Amniotic epithelial cell (primary cell): Measurements from ENCODE around the gene SLC15A1.

Source experiments
- DNase-seq: peaks from one replicate; pipeline ENCODE4 v3.0.0-alpha.2; 2010; ENCODE audit warnings: low read depth

The SLC15A1 gene

DNA sequence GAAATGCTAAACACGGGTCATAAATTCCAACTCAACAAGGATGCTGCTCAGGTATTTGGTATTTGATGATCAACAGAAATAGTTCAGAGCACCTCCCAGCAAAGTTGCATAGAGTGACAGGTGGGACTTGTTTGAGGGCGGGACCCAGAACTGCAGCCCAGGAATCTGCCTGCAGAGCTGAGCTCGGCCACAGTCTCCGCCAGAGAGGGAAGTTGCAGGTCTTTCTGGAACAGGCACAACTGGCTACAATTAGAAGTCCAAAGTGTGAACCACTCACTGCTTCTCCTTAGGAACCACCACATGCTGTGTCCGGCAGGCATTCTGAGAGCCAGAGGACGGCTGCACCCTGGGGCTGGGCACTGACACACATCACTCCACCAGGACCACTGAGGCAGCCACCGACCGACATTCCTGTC lies 1.1 kb downstream of the SLC15A1 start:
- DNase-seq = no peak

DNA sequence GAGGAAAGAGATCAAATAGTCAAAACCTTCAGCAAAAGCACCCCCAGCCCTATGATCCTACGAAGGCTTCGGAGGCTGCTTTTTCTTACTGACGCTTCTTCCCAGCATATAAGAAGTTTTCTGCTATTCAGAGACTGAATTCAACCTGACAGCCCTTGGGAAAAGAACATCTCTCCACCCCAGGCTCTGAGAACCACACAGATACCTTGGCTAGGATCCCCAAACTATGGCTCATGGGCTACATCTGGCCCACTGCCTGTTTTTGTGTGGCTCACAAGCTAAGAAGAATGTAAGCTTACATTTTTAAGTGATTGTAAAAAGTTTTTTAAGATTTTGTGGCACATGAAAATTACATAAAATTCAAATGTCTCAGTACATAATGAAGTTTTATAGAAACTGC lies 3.0 kb downstream of the SLC15A1 start:
- DNase-seq = peak; percentile 25

DNA sequence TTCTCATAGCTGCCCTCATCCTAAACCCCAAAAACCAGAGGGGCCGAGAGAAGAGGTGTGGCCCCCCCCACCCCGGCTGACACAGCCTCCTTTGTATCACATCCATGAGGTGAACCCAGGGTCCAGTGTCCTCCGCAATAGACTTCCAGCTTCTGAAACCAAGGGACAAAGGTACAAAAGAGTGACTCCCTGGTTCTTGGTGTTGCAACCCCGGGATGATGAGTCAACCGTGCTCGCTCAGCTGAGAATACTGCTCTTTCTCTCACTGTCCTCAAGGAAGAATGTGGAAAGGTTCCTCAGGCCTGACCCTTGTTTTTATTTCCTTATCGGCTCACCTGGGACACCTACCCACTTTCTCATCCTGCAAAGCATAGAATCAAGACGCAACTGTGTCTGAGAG lies 5.5 kb downstream of the SLC15A1 start:
- DNase-seq = peak; percentile 49

DNA sequence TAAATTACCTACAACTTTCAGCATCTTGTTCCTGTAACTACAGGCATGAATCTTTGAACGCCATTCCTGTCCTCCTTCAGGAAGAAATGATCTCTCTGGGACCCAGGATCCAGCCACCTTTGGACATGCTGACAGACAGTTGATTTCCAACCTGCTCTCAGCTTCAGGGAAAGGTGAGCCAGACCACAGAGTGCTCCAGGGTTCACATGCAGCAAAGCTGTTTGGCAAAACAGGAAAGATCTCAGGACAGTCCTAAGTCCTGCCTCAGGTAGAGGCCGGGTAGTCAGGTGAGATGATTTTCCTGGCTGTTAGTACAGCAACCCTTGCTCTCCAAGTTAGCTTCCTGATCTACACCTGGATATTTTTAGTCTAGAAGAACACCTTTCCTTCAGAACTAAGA lies 9.1 kb downstream of the SLC15A1 start:
- no peak for DNase-seq

DNA sequence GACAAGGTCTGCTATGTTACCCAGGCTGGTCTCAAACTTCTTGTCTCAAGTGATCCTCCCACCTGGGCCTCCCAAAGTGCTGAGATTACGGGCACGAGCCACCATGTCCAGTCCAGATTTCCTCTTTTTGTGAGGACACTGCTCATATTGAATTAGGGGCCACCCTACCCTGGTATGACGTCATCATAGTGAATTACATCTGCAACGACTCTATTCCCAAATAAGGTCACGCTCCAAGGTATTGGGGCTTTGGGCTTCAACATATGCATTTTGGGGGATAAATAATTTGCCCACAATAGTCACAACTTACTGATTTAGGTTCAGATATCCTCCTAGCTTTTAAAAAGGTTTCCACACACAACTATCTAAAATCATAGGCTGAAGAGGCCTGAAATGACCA lies 9.5 kb downstream of the SLC15A1 start:
- no peak for DNase-seq

DNA sequence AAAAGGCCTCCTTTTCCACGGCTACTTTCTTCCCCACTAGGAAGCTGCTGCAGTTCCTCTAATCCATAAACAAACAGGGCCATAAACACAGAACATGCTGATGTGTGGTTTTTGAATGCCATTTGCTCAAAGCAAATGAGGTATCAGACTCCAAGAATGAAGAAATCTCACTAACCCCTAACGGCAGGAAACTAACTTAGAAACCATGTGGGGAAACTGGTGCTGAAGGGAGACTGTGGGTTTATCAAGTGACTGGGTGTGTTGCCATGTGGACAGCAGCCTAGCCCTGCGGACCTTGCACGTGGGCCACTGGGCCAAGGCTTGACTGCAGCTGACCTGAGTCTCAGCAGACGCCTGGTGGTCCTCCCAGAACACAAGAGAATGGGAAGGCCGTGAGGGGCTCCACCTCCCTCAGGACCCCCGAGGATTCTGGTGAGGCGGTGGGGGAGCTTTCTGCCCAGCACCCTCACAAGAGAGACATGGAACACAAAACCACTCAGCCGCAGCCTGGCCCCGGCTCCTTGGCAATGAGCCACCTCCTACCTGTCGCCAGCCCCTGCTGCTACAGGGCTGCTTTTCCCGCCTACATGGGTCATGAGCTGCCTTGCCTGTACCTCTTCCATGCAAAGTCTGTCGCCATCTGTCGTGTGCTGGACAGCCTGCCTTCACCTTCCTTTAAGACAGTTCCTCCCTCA lies 10.6 kb downstream of the SLC15A1 start:
- DNase-seq = peak; percentile 56

DNA sequence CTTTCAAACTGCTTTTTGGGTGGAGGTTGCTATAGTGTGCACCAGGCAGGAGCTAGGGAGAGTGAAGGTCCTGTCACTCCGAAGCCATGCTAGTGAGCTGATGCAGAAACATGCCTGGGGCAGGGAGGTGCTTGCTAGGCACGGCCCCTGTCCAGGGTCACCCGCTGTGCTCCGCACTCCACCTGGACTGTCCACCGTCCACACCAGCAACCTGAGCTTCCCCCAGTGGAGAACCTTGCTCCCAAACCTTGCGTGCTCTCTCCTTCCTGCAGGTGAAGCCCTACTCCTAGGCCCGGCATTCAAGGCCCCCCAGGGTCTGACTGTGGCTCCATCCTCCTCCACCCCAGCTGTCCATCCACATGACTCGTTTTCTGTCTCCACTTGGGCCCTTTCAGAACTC lies 12.3 kb downstream of the SLC15A1 start:
- DNase-seq = no peak

DNA sequence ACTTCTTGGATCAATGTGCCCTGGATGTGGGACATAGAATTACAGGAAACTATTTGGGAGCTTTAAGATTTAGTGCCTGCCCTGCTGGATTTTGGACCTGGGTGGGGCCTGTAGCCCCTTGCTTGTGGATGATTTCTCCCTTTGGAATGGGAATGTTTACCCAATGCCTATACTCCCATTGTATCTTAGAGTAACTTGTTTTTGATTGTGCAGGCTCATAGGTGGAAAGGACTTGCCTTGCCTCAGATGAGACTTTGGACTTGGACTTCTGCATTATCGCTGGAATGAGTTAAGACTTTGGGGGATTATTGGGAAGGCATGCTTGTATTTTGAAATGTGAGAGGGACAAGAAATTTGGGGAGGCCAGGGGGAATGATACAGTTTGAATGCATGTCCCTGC lies 13.5 kb downstream of the SLC15A1 start:
- DNase-seq = no peak

DNA sequence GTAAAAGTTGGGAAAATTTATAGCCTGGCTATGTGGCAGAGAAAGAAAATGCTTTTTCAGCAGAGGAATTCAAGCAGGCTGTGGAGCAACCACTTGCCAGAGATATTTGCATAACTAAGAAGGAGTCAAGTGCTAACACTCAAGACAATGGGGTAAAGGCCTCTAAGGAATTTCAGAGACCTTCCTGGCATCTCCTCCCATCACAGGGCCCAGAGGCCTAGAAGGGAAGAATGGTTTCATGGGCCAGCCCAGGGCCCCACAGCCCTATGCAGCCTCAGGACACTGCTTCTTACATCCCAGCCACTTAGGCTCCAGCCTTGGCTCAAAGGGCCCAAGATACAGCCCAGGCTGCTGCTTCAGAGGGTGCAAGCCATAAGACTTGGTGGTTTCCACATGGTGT lies 14.3 kb downstream of the SLC15A1 start:
- no peak for DNase-seq

DNA sequence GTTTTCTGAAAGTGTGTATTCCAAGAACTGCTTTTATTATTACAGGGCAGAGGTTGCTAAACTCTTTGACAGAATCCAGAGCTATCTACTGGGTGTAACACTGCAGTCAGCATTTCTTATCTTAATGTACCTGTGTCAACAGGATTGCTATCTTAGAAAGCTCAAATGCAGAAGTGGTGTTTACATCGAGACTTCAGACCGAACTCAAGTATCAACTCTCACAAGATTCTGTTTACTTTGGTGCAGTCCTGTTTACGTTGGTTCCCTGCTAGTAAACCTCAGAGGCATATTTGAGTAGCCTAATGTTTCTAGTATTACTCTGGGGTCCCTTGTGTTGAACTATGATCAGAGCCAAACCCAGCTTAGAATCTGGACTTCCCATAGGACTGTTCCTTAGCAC lies 20.5 kb downstream of the SLC15A1 start:
- DNase-seq = peak; percentile 46

DNA sequence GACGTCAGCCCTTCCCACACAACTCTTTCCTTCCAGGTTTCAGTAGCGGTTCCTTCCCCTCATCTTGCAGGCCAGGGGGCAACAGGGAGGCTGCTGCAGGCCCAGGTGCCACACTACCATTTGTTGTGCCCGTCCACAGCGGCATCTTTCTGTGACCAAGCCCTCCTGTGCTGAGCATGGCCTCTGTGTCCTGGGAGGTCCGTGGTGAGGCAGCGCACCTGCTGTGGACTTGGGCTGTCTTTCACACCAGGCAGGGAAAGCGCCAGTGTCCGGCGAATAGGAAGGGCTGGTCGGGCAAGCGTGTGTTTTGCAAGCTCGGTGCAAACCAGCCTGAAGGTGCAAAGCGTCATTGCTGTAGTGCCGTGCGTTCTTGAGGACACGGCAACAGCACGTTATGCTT lies 21.4 kb downstream of the SLC15A1 start:
- no peak for DNase-seq

DNA sequence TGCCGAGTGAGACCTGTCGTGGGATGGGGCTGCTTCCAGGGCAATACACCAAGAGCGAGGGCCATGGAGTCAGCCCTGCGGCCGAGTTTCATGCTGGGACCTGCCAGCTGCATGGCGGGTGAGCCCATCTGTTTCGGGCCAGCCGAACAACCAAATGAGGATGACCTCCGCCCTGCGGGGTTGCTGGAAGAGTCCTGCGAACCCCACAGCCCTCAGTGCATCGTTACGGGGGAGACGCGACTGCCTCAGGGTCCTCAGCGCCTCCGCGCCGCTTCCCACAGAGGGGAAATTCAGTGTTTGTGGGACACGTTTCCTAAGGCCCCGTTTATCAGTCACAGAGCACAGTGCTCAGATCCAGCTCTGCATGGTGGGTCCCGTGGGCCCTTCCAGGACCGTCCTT lies 22.0 kb downstream of the SLC15A1 start:
- DNase-seq = no peak

DNA sequence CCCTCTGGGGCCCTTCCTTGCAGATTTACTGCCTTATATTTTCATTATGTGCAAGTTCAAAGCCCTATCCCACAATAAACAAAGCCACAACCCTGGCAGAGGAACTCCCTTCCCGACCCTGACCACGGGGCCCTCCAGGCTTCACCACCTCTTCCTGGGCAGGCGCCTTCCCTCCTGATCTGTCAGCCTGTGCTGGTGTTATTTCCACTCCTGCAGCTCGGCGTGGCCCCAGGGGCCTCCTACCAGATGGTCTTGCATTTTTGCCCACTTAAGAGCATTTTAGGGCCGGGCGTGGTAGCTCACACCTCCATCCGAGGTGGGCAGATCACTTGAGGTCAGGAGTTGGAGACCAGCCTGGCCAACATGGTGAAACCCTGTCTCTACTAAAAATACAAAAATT lies 22.8 kb downstream of the SLC15A1 start:
- DNase-seq = no peak

DNA sequence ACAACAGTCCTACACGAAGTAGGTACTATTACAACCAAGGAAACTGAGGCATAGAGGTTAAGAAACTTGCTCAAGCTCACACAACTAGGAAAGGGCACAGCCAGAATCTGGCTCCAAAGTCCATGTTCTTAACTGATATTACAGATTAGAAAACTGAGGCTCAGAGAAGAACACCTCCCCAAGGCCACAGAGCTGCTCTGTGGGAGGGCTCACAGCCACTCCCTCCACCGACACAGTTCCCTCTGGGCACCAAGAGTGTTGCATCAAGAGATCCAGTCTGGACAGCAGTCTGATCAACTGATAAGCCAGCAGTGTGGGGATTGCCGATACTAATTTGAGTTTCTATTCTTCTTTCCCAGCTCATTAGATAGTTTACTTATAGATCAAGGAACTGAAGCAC lies 29.5 kb downstream of the SLC15A1 start:
- DNase-seq = no peak

DNA sequence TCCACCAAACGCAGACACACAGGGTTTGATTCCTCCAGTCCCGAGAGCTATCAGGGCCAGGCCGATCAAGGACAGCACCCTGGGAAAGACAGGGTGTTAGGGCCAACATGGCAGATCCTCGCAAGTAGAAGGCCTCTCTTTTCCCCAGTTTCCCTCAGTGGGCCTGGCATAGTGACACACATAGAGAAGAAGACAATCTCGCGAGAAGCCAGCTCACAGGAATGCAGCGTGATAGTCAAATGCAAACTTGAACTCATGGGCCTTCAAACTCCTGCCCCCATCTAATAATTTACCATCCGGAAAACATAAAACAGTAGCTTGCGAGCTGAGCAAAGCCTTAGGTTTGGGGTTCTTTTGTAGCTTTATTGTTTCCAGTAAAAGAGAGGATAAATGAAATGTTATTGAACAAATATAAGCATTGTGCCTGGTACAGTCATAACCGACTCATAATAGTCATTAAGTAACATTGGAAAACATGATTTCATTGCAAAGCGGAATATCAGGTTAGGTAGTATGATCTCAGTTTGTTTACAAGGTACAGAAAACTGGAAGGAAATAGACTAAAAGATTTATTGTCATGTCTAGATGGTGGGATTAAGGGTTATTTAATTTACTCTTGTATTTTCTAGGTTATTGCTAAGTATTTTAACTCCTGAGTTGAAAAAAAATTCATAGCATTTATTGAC lies 30.5 kb downstream of the SLC15A1 start:
- DNase-seq = no peak

DNA sequence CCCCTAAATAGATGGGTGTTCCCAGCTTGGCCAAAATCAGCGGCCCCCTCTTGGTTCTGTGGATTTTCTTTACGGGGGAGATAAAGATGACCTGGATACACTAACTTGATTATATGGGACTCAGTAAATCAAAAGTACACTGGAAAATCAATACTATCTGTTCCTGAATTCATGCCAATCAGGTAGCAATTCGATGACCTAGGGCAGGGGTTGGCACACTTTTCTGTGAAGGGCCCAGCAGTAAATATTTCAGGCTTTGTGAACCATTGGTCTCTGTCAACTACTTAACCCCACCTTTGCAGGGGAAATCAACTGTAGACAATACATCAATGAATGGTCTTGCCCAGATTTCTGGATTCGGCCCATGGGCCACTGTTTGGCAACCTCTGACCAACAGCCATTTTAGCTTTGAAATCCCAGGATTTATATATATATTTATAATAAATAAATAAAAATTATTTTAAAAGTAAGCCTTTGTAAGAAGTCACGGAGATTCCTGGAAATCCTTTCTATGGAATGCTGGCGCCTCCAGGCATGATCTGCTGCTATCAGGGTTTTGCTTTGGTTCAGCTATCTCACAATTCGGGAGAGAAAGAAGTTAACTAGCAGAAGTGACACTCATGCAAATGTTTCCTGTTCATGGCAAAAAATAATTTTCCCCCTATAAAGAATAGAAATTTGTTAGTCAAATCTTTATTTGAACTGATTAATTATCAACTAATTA lies 32.8 kb downstream of the SLC15A1 start:
- DNase-seq = no peak

DNA sequence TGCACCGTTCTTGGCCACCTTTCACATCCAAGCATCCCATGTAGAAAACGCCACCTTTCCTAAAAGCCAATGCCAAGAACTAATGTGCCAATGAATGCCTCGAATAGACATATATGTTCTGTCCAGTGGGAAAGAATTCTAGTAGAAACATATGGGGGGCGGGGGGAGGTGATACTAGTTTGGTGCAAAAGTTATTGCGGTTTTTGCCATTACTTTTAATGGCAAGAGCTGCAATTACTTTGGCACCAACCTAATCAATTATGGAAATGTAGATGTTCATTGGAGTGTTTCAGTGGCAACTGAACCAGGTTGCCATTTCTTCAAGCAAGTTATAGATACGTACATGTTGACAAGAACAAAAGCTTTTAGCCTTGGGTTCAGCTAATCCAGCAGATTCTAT lies 34.6 kb downstream of the SLC15A1 start:
- no peak for DNase-seq

DNA sequence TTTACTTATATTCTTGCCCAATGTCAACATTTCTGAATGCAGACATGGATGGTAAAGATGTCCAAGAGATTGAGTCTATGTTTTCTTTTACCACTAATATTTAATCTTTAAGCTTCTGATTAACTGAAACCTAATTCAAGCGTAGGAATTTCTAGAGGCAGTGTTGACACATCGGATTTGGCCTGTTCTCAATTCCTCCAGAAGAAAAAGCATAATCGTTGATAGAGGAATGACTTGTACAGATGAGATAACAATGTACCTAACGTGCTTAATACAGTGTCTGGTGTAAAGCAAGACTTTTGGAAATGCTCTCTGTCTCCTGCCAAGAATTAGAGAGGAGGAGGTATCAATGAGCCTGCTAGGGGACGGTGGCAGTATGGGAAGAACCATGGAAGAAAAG lies 35.2 kb downstream of the SLC15A1 start:
- DNase-seq = no peak

DNA sequence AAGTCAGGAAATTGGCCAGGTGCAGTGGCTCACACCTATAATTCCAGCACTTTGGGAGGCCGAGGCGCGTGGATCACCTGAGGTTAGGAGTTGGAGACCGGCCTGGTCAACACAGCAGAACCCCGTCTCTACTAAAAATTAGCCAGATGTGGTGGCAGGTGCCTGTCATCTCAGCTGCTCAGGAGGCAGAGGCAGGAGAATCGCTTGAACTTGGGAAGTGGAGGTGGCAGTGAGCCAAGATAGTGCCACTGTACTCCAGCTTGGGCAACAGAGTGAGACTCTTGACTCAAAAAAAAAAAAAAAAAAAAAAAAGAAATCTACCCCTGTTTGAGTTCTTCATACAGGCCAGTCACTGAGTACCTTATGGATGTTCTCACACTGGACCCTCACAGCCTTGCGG lies 42.0 kb downstream of the SLC15A1 start:
- no peak for DNase-seq

DNA sequence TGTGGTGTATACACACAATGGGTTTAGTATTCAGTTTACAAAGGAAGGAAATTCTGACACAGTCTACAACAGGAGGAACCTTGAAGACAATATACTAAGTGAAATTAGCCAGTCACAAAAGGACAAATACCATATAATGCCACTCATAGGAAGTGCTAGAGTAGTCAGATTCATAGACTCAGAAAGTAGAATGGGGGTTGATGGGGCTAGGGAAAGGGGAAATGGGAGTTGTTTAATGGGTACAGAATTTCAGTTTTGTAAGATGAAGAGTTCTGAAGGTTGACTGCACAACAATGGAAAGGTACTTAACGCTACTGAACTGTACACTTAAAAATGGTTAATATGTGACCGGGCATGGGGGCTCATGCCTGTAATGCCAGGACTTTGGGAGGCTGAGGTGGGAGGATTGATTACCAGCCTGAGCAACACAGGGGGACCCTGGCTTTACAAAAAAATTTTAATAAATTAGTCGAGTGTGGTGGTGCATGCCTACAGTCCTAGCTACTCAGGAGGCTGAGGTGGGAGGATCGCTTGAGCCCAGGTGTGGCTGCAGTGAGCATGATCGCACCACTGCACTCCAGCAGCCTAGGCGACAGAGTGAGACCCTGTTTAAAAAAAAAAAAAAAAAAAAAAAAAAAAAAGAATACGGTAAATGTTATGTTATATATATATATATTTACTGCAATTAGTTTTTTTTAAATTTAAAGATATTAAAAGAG lies 45.0 kb downstream of the SLC15A1 start:
- DNase-seq = no peak

DNA sequence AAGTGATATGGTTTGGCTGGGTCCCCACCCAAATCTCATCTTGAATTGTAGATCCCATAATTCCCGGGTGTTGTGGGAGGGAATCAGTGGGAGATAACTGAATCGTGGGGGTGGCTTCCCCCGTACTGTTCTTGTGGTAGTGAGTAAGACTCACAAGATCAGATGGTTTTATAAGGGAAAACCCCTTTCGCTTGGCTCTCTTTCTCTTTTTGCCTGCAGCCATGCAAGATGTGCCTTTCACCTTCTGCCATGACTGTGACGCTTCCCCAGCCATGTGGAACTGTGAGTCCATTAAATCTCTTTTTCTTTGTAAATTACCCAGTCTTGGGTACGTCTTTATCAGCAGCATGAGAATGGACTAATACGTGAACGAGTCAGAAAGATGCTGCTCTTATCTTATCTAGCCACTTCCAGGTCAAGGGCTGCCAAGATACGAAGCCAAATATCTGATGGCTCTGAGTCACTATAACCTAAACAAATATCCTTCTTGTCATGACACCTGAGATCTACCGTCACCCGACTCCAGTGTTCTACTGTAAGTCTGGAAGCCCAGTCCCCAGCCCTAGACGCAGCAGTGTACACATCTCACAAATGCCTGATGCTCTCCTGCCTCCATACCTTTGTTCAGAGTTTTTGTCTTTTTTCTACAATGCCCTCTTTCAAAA lies 45.9 kb downstream of the SLC15A1 start:
- DNase-seq = peak; percentile 58

DNA sequence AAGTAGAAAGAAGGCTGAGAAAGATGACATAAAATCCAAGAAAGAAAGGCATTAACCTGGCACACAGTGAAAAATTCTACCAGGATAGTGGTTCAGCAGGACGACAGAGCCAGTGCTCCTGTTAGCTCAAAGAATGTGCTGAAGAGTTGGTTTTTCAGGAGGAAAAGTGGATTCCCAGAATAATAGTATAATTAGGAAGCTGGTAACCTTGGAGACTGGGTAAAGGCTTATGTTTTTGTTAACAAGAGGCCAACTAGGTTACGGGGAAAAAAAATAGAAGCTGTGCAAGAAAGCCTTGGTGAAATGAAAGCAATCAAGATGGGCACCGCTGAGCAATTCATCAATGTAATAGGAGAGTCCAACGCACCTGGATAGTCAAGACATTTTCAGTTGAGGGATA lies 54.7 kb downstream of the SLC15A1 start:
- DNase-seq = no peak
